ENCODE results near the gene ZFYVE9.

DNA sequence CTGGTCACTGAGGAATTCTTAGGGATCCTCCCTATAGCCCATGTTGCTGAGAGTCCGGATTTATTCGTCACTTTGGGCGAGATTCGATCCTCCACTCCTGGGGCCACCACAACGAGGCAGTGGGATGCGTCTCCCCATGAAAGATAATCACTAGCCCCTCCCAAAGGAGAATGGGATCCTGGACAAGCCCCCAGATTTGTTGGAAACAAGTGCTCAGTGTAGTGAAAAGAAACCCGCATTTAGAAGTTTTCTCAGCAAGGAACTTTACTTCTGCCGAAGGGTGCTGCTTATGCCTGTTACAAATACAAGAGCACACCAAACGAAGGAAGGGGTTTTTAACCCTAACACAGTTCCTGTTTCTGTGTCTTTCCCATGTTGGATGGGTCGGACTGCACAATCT is 83.3 kb downstream of the ZFYVE9 start:
- TF ChIP-seq POLR2A (IDR thresholded peaks at IDR 0.05; ENCODE audit: low read depth, low read length), result no peak
- TF ChIP-seq, protein P1, sequence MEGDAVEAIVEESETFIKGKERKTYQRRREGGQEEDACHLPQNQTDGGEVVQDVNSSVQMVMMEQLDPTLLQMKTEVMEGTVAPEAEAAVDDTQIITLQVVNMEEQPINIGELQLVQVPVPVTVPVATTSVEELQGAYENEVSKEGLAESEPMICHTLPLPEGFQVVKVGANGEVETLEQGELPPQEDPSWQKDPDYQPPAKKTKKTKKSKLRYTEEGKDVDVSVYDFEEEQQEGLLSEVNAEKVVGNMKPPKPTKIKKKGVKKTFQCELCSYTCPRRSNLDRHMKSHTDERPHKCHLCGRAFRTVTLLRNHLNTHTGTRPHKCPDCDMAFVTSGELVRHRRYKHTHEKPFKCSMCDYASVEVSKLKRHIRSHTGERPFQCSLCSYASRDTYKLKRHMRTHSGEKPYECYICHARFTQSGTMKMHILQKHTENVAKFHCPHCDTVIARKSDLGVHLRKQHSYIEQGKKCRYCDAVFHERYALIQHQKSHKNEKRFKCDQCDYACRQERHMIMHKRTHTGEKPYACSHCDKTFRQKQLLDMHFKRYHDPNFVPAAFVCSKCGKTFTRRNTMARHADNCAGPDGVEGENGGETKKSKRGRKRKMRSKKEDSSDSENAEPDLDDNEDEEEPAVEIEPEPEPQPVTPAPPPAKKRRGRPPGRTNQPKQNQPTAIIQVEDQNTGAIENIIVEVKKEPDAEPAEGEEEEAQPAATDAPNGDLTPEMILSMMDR (conservative IDR thresholded peaks at IDR 0.05; ENCODE audit: low read depth, low read length), result no peak
- TF ChIP-seq MAFK (IDR thresholded peaks at IDR 0.05; ENCODE audit: low read depth, low read length), result no peak
- no peak for TF ChIP-seq SMC3 (IDR thresholded peaks at IDR 0.05; ENCODE audit: low read depth, low read length)
- TF ChIP-seq, protein P2, sequence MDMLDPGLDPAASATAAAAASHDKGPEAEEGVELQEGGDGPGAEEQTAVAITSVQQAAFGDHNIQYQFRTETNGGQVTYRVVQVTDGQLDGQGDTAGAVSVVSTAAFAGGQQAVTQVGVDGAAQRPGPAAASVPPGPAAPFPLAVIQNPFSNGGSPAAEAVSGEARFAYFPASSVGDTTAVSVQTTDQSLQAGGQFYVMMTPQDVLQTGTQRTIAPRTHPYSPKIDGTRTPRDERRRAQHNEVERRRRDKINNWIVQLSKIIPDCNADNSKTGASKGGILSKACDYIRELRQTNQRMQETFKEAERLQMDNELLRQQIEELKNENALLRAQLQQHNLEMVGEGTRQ (IDR thresholded peaks at IDR 0.05; ENCODE audit: low read depth, low read length), result no peak

All from IMR-90 (cell line).